Endothelial cell (in vitro differentiated cells): ENCODE results near the gene SPAG17. TPM values are rescaled to one million over a fixed set of nuclear protein-coding genes. Genes with fewer than 3 reads are reported as not detected.
"Not testable (repeated sequence)": the region's sequence is repeated elsewhere in the genome, so short reads cannot be mapped to it uniquely, and the experiment has no call there.

ENCODE experiments used
- DNase-seq: peaks from one replicate; pipeline ENCODE4 v3.0.0; 2021; ENCODE audit warnings: low spot score
- H3K27ac Mint-ChIP-seq: one replicate; pipeline ENCODE4 v1.8.0; 2021; ENCODE audit warnings: mixed read lengths, inconsistent platforms; ENCODE audit not compliant: unreplicated experiment
- H3K27me3 Mint-ChIP-seq: one replicate; pipeline ENCODE4 v1.8.0; 2021; ENCODE audit warnings: mild to moderate bottlenecking, moderate library complexity, mixed read lengths, inconsistent platforms; ENCODE audit not compliant: unreplicated experiment
- H3K36me3 Mint-ChIP-seq: one replicate; pipeline ENCODE4 v1.8.0; 2021; ENCODE audit warnings: mild to moderate bottlenecking, low read depth, mixed read lengths, inconsistent platforms; ENCODE audit not compliant: unreplicated experiment
- H3K4me1 Mint-ChIP-seq: one replicate; pipeline ENCODE4 v1.8.0; 2021; ENCODE audit warnings: mild to moderate bottlenecking, mixed read lengths, inconsistent platforms; ENCODE audit not compliant: unreplicated experiment
- H3K4me3 Mint-ChIP-seq: one replicate; pipeline ENCODE4 v1.8.0; 2021; ENCODE audit warnings: mild to moderate bottlenecking, mixed read lengths, inconsistent platforms; ENCODE audit not compliant: unreplicated experiment
- H3K9me3 Mint-ChIP-seq: one replicate; pipeline ENCODE4 v1.8.0; 2021; ENCODE audit warnings: mixed read lengths, inconsistent platforms; ENCODE audit not compliant: unreplicated experiment
- CTCF ChIP-seq: fragments of 200-600 bp; sonication (generic); IDR thresholded peaks from one replicate; pipeline ENCODE4 v1.5.0; 2021; ENCODE audit warnings: antibody characterized with exemption; ENCODE audit not compliant: unreplicated experiment
- total RNA-seq: library from RNA; stranded (reverse); fragmentation: NEBNext Ultra II Directional; extraction: Animal tissue kit (Norgen Biotek cat#: 25700); gene quantifications from one replicate; pipeline ENCODE4 v1.2.1, GENCODE V29; 2021; ENCODE audit not compliant: unreplicated experiment

Gene SPAG17
- total RNA-seq, 1 donor from 2014 or later, result 9.5 TPM

- no peak for DNase-seq
- Mint-ChIP-seq H3K27me3 (peaks cover 15% of the 10 kb centered on the region), H3K27ac (no peak overlapping the region), H3K4me3 (no peak overlapping the region), H3K9me3 (no peaks in the 10 kb centered on the region), H3K36me3 (peaks cover 5% of the 10 kb centered on the region), H3K4me1 (peaks cover 22% of the 10 kb centered on the region)
- no peak for TF ChIP-seq CTCF
Observed at GRCh38 chr1:117925981-117926380, 259.0 kb downstream of the SPAG17 start.

- not testable (repeated sequence) for H3K27ac Mint-ChIP-seq, H3K4me1 Mint-ChIP-seq
Observed at GRCh38 chr1:117922717-117923116, 262.3 kb downstream of the SPAG17 start.

GRCh38 chr1:117921991-117922390, 263.0 kb downstream of the SPAG17 start:
- no peak for DNase-seq
- Mint-ChIP-seq H3K36me3 (peaks cover 19% of the 10 kb centered on the region), H3K27ac (no peak overlapping the region), H3K27me3 (peaks cover 3% of the 10 kb centered on the region), H3K4me3 (no peak overlapping the region), H3K4me1 (no peaks in the 10 kb centered on the region), H3K9me3 (no peaks in the 10 kb centered on the region)
- no peak for TF ChIP-seq CTCF

More at GRCh38 chr1:117922717-117923116, 262.3 kb downstream of the SPAG17 start:
- DNase-seq, H3K9me3 Mint-ChIP-seq, H3K4me3 Mint-ChIP-seq, H3K27me3 Mint-ChIP-seq: not testable (repeated sequence)
- H3K36me3 Mint-ChIP-seq, result peaks cover 18% of the 10 kb centered on the region

GRCh38 chr1:117919376-117919775, 265.7 kb downstream of the SPAG17 start:
- no peaks in the 10 kb centered on the region for H3K4me1 Mint-ChIP-seq
- H3K36me3 Mint-ChIP-seq, result peaks cover 33% of the 10 kb centered on the region
- TF ChIP-seq CTCF, result no peak
- DNase-seq, result no peak
- no peaks in the 10 kb centered on the region for H3K9me3 Mint-ChIP-seq
- peaks cover 3% of the 10 kb centered on the region for H3K27me3 Mint-ChIP-seq
- H3K27ac Mint-ChIP-seq, result no peak overlapping the region
- no peak overlapping the region for H3K4me3 Mint-ChIP-seq

- H3K27me3 Mint-ChIP-seq, result no peaks in the 10 kb centered on the region
- peaks cover 26% of the 10 kb centered on the region for H3K36me3 Mint-ChIP-seq
- no peak for TF ChIP-seq CTCF
- H3K4me1 Mint-ChIP-seq, result no peaks in the 10 kb centered on the region
- DNase-seq, result no peak
- H3K9me3 Mint-ChIP-seq, result no peaks in the 10 kb centered on the region
- H3K4me3 Mint-ChIP-seq, result no peak overlapping the region
- H3K27ac Mint-ChIP-seq, result no peak overlapping the region
Observed at GRCh38 chr1:117911051-117911450, 274.0 kb downstream of the SPAG17 start.

- DNase-seq, result no peak
- Mint-ChIP-seq H3K4me3 (no peak overlapping the region), H3K36me3 (peaks cover 10% of the 10 kb centered on the region), H3K27ac (no peak overlapping the region), H3K4me1 (no peaks in the 10 kb centered on the region), H3K9me3 (no peaks in the 10 kb centered on the region), H3K27me3 (no peaks in the 10 kb centered on the region)
- TF ChIP-seq CTCF, result no peak
Observed at GRCh38 chr1:117905019-117905418, 280.0 kb downstream of the SPAG17 start.
